Activated T-cell treated with anti-CD3 and anti-CD28 coated beads, Interleukin-2, amount 50 U/mL, for 72 hours (primary cell): ENCODE measurements around the gene CTRB1. TPM values are rescaled to one million over a fixed set of nuclear protein-coding genes. Genes with fewer than 3 reads are reported as not detected.
A peak's percentile ranks its signal among the peaks of the same experiment; 100 is the strongest.
"Not testable (repeated sequence)": the region's sequence is repeated elsewhere in the genome, so short reads cannot be mapped to it uniquely, and the experiment has no call there.

Experiments
- ATAC-seq, 2 donors: fragments of 150-1000 bp; cut with Tn5 transposase; replicated peaks in 1 of 2; 2 replicates each; pipeline ENCODE4 v1.10.0; 2021; ENCODE audit warnings: moderate library complexity in 2 of 2, mild to moderate bottlenecking in 1 of 2
- DNase-seq, 2 donors: peaks; one replicate each; pipeline ENCODE4 v3.0.0; 2021 to 2022; ENCODE audit warnings: mixed read lengths in 1 of 2
- H3K27ac Mint-ChIP-seq: one replicate; pipeline ENCODE4 v1.8.0; 2022; ENCODE audit warnings: mild to moderate bottlenecking, moderate library complexity, mixed read lengths
- H3K27me3 Mint-ChIP-seq: one replicate; pipeline ENCODE4 v1.8.0; 2022; ENCODE audit warnings: low read depth, mixed read lengths
- H3K36me3 Mint-ChIP-seq, 2 donors: one replicate each; pipeline ENCODE4 v1.8.0; 2022; ENCODE audit warnings: mixed read lengths in 2 of 2, mild to moderate bottlenecking in 1 of 2; ENCODE audit not compliant: insufficient read depth in 2 of 2
- H3K4me1 Mint-ChIP-seq: one replicate; pipeline ENCODE4 v1.8.0; 2022; ENCODE audit warnings: low read depth, mixed read lengths
- H3K4me3 Mint-ChIP-seq, 2 donors: one replicate each; pipeline ENCODE4 v1.8.0; 2022; ENCODE audit warnings: mild to moderate bottlenecking in 2 of 2, mixed read lengths in 2 of 2, moderate library complexity in 2 of 2
- H3K9me3 Mint-ChIP-seq, 2 donors: one replicate each; pipeline ENCODE4 v1.8.0; 2022; ENCODE audit warnings: mixed read lengths in 2 of 2
- total RNA-seq, 2 donors: library from RNA; stranded (reverse); gene quantifications; one replicate each; pipeline ENCODE4 v1.2.3, GENCODE V29; 2022

The CTRB1 gene
- total RNA-seq, 2 donors from 2014 or later, result not detected

GRCh38 chr16:75262104-75262799 is 43.5 kb downstream of the CTRB1 start:
- Mint-ChIP-seq H3K4me1 (peaks cover 4% of the 10 kb centered on the region), H3K4me3 (no peak overlapping the region), H3K9me3 (no peaks in the 10 kb centered on the region), H3K36me3 (no peaks in the 10 kb centered on the region), H3K27ac (no peak overlapping the region), H3K27me3 (peaks cover 41% of the 10 kb centered on the region)
- DNase-seq (no peak), ATAC-seq (no peak)

- no peaks in the 10 kb centered on the region for H3K36me3 Mint-ChIP-seq
- DNase-seq (no peak), ATAC-seq (no peak)
- peaks cover 42% of the 10 kb centered on the region for H3K27me3 Mint-ChIP-seq
- no peak overlapping the region for H3K4me3 Mint-ChIP-seq
- no peak overlapping the region for H3K27ac Mint-ChIP-seq
- no peaks in the 10 kb centered on the region for H3K9me3 Mint-ChIP-seq
- H3K4me1 Mint-ChIP-seq, result peaks cover 4% of the 10 kb centered on the region
Measured at GRCh38 chr16:75262800-75263127, 44.0 kb downstream of the CTRB1 start.

- Mint-ChIP-seq H3K27me3 (peaks cover 42% of the 10 kb centered on the region), H3K4me3 (no peak overlapping the region), H3K36me3 (no peaks in the 10 kb centered on the region), H3K4me1 (peaks cover 4% of the 10 kb centered on the region), H3K9me3 (no peaks in the 10 kb centered on the region), H3K27ac (no peak overlapping the region)
- DNase-seq (no peak), ATAC-seq (no peak)
Measured at GRCh38 chr16:75263291-75263962, 44.6 kb downstream of the CTRB1 start.

GRCh38 chr16:75263963-75264445 is 45.2 kb downstream of the CTRB1 start:
- Mint-ChIP-seq H3K27ac (no peak overlapping the region), H3K9me3 (no peaks in the 10 kb centered on the region), H3K4me3 (peak overlapping the region; percentile 64 to 68), H3K36me3 (no peaks in the 10 kb centered on the region), H3K27me3 (peaks cover 42% of the 10 kb centered on the region), H3K4me1 (peaks cover 4% of the 10 kb centered on the region)
- DNase-seq, result no peak
- no peak for ATAC-seq

- Mint-ChIP-seq H3K4me1 (peaks cover 4% of the 10 kb centered on the region), H3K4me3 (peak overlapping the region; percentile 64 to 68), H3K27me3 (peaks cover 44% of the 10 kb centered on the region), H3K36me3 (no peaks in the 10 kb centered on the region), H3K9me3 (no peaks in the 10 kb centered on the region), H3K27ac (no peak overlapping the region)
- ATAC-seq (no peak), DNase-seq (no peak)
Measured at GRCh38 chr16:75264457-75264998, 45.7 kb downstream of the CTRB1 start.

- peaks cover 4% of the 10 kb centered on the region for H3K4me1 Mint-ChIP-seq
- no peaks in the 10 kb centered on the region for H3K36me3 Mint-ChIP-seq
- ATAC-seq (peak in 1 of 2 donors; percentile 21), DNase-seq (no peak)
- H3K27me3 Mint-ChIP-seq, result peaks cover 47% of the 10 kb centered on the region
- H3K9me3 Mint-ChIP-seq, result no peaks in the 10 kb centered on the region
- H3K4me3 Mint-ChIP-seq, result peak overlapping the region; percentile 64 to 68
- H3K27ac Mint-ChIP-seq, result no peak overlapping the region
Measured at GRCh38 chr16:75264999-75265910, 46.5 kb downstream of the CTRB1 start.

- Mint-ChIP-seq H3K27ac (no peak overlapping the region), H3K9me3 (no peaks in the 10 kb centered on the region), H3K36me3 (no peaks in the 10 kb centered on the region), H3K4me3 (peak overlapping the region; percentile 64 to 78), H3K27me3 (peaks cover 41% of the 10 kb centered on the region), H3K4me1 (peaks cover 4% of the 10 kb centered on the region)
- DNase-seq (peak; percentile 29 to 49), ATAC-seq (peak; percentile 47 to 64)
Measured at GRCh38 chr16:75265911-75266701, 47.3 kb downstream of the CTRB1 start.

- peaks cover 4% of the 10 kb centered on the region for H3K4me1 Mint-ChIP-seq
- H3K4me3 Mint-ChIP-seq, result peak overlapping the region; percentile 64 to 78
- H3K9me3 Mint-ChIP-seq, result no peaks in the 10 kb centered on the region
- ATAC-seq, result no peak
- DNase-seq, result no peak
- no peaks in the 10 kb centered on the region for H3K36me3 Mint-ChIP-seq
- no peak overlapping the region for H3K27ac Mint-ChIP-seq
- peaks cover 41% of the 10 kb centered on the region for H3K27me3 Mint-ChIP-seq
Measured at GRCh38 chr16:75266738-75267630, 48.2 kb downstream of the CTRB1 start.

GRCh38 chr16:75267631-75268264 is 49.0 kb downstream of the CTRB1 start:
- H3K4me1 Mint-ChIP-seq, result peaks cover 4% of the 10 kb centered on the region
- H3K9me3 Mint-ChIP-seq, result no peaks in the 10 kb centered on the region
- ATAC-seq (no peak), DNase-seq (no peak)
- no peaks in the 10 kb centered on the region for H3K36me3 Mint-ChIP-seq
- H3K27ac Mint-ChIP-seq, result no peak overlapping the region
- H3K27me3 Mint-ChIP-seq, result peaks cover 43% of the 10 kb centered on the region
- no peak overlapping the region for H3K4me3 Mint-ChIP-seq

GRCh38 chr16:75269358-75269757 is 50.6 kb downstream of the CTRB1 start:
- not testable (repeated sequence) for H3K9me3 Mint-ChIP-seq, H3K4me1 Mint-ChIP-seq, DNase-seq, H3K36me3 Mint-ChIP-seq, ATAC-seq, H3K27ac Mint-ChIP-seq, H3K4me3 Mint-ChIP-seq
- peaks cover 44% of the 10 kb centered on the region for H3K27me3 Mint-ChIP-seq

- ATAC-seq, result no peak
- Mint-ChIP-seq H3K27ac (no peak overlapping the region), H3K27me3 (peaks cover 42% of the 10 kb centered on the region), H3K36me3 (no peaks in the 10 kb centered on the region), H3K4me3 (no peak overlapping the region), H3K4me1 (peaks cover 11% of the 10 kb centered on the region), H3K9me3 (no peaks in the 10 kb centered on the region)
- no peak for DNase-seq
Measured at GRCh38 chr16:75271441-75272096, 52.8 kb downstream of the CTRB1 start.
